ENCODE data around the gene ALCAM.

ALCAM gene

GRCh38 chr3:105375750-105376511 is 9.2 kb downstream of the ALCAM start:
- ATAC-seq: no peak
- TF ChIP-seq ISL1 (CRISPR knock-in tag; IDR thresholded peaks at IDR 0.05) (no peak), ZFP3 (CRISPR knock-in tag; IDR thresholded peaks at IDR 0.05) (no peak), ZFP30 (CRISPR knock-in tag; IDR thresholded peaks at IDR 0.05) (no peak), GLIS3 (CRISPR knock-in tag; IDR thresholded peaks at IDR 0.05) (no peak), ZC3H10 (CRISPR knock-in tag; IDR thresholded peaks at IDR 0.05) (no peak)

DNA sequence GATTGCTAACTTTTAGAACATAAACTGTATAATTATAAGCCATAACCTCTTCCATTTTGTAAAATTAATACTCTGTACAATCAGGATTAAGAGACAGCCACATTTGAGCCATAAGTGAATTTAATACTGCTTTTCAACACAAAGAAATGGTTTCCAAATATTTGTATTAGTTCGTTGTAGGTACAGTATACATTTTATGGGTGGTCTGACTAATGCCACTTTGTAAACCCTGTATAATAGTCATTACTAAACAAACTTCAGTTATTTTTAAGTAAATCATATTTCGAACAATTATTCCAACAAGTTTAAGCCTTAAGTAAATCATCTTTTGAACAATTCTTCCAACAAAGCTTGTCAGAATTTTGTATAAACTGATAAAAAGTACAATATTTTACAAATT is 11.0 kb downstream of the ALCAM start:
- TF ChIP-seq ZNF70 (CRISPR knock-in tag; IDR thresholded peaks at IDR 0.05) (no peak), RARB (CRISPR knock-in tag; IDR thresholded peaks at IDR 0.05) (no peak), GLIS3 (CRISPR knock-in tag; IDR thresholded peaks at IDR 0.05) (no peak), ARNTL (CRISPR knock-in tag; IDR thresholded peaks at IDR 0.05; ENCODE audit: borderline replicate concordance, low read depth) (no peak), CSDC2 (CRISPR knock-in tag; IDR thresholded peaks at IDR 0.05) (no peak), ISL1 (CRISPR knock-in tag; IDR thresholded peaks at IDR 0.05) (no peak), TCF4 (CRISPR knock-in tag; IDR thresholded peaks at IDR 0.05; ENCODE audit: borderline replicate concordance) (no peak)
- TF ChIP-seq, protein P1, sequence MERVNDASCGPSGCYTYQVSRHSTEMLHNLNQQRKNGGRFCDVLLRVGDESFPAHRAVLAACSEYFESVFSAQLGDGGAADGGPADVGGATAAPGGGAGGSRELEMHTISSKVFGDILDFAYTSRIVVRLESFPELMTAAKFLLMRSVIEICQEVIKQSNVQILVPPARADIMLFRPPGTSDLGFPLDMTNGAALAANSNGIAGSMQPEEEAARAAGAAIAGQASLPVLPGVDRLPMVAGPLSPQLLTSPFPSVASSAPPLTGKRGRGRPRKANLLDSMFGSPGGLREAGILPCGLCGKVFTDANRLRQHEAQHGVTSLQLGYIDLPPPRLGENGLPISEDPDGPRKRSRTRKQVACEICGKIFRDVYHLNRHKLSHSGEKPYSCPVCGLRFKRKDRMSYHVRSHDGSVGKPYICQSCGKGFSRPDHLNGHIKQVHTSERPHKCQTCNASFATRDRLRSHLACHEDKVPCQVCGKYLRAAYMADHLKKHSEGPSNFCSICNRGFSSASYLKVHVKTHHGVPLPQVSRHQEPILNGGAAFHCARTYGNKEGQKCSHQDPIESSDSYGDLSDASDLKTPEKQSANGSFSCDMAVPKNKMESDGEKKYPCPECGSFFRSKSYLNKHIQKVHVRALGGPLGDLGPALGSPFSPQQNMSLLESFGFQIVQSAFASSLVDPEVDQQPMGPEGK (CRISPR knock-in tag; IDR thresholded peaks at IDR 0.05; ENCODE audit: borderline replicate concordance): no peak
- ATAC-seq: no peak

GRCh38 chr3:105385179-105385578 is 18.5 kb downstream of the ALCAM start:
- TF ChIP-seq CREB5 (CRISPR knock-in tag; IDR thresholded peaks at IDR 0.05; ENCODE audit: low read depth) (no peak), CSDC2 (CRISPR knock-in tag; IDR thresholded peaks at IDR 0.05) (no peak), ISL1 (CRISPR knock-in tag; IDR thresholded peaks at IDR 0.05) (no peak), SNAI2 (CRISPR knock-in tag; IDR thresholded peaks at IDR 0.05) (no peak)
- ATAC-seq: no peak

- ATAC-seq: no peak; the same call in 2 of the 3 replicates
Measured at GRCh38 chr3:105385819-105386508, 19.3 kb downstream of the ALCAM start.

More at GRCh38 chr3:105385819-105386508, 19.3 kb downstream of the ALCAM start:
- TF ChIP-seq, protein P2, sequence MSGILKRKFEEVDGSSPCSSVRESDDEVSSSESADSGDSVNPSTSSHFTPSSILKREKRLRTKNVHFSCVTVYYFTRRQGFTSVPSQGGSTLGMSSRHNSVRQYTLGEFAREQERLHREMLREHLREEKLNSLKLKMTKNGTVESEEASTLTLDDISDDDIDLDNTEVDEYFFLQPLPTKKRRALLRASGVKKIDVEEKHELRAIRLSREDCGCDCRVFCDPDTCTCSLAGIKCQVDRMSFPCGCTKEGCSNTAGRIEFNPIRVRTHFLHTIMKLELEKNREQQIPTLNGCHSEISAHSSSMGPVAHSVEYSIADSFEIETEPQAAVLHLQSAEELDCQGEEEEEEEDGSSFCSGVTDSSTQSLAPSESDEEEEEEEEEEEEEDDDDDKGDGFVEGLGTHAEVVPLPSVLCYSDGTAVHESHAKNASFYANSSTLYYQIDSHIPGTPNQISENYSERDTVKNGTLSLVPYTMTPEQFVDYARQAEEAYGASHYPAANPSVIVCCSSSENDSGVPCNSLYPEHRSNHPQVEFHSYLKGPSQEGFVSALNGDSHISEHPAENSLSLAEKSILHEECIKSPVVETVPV (CRISPR knock-in tag; IDR thresholded peaks at IDR 0.05): no peak
- TF ChIP-seq CSDC2 (CRISPR knock-in tag; IDR thresholded peaks at IDR 0.05) (no peak), ZFP30 (CRISPR knock-in tag; IDR thresholded peaks at IDR 0.05) (no peak), SNAI2 (CRISPR knock-in tag; IDR thresholded peaks at IDR 0.05) (no peak), OSR1 (CRISPR knock-in tag; IDR thresholded peaks at IDR 0.05) (no peak), PPARA (CRISPR knock-in tag; IDR thresholded peaks at IDR 0.05; ENCODE audit: borderline replicate concordance) (no peak), RARB (CRISPR knock-in tag; IDR thresholded peaks at IDR 0.05) (no peak), TCF4 (CRISPR knock-in tag; IDR thresholded peaks at IDR 0.05; ENCODE audit: borderline replicate concordance) (no peak), ESRRG (CRISPR knock-in tag; IDR thresholded peaks at IDR 0.05) (no peak), ZNF8 (CRISPR knock-in tag; IDR thresholded peaks at IDR 0.05) (no peak), ARNTL (CRISPR knock-in tag; IDR thresholded peaks at IDR 0.05; ENCODE audit: borderline replicate concordance, low read depth) (no peak), TOX (CRISPR knock-in tag; IDR thresholded peaks at IDR 0.05; ENCODE audit: borderline replicate concordance) (no peak), POU6F1 (CRISPR knock-in tag; IDR thresholded peaks at IDR 0.05; ENCODE audit: borderline replicate concordance, low read depth) (no peak), GLIS3 (CRISPR knock-in tag; IDR thresholded peaks at IDR 0.05) (no peak)
- TF ChIP-seq, protein P3, sequence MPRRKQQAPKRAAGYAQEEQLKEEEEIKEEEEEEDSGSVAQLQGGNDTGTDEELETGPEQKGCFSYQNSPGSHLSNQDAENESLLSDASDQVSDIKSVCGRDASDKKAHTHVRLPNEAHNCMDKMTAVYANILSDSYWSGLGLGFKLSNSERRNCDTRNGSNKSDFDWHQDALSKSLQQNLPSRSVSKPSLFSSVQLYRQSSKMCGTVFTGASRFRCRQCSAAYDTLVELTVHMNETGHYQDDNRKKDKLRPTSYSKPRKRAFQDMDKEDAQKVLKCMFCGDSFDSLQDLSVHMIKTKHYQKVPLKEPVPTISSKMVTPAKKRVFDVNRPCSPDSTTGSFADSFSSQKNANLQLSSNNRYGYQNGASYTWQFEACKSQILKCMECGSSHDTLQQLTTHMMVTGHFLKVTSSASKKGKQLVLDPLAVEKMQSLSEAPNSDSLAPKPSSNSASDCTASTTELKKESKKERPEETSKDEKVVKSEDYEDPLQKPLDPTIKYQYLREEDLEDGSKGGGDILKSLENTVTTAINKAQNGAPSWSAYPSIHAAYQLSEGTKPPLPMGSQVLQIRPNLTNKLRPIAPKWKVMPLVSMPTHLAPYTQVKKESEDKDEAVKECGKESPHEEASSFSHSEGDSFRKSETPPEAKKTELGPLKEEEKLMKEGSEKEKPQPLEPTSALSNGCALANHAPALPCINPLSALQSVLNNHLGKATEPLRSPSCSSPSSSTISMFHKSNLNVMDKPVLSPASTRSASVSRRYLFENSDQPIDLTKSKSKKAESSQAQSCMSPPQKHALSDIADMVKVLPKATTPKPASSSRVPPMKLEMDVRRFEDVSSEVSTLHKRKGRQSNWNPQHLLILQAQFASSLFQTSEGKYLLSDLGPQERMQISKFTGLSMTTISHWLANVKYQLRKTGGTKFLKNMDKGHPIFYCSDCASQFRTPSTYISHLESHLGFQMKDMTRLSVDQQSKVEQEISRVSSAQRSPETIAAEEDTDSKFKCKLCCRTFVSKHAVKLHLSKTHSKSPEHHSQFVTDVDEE (CRISPR knock-in tag; IDR thresholded peaks at IDR 0.05): no peak
- TF ChIP-seq, protein P1 (CRISPR knock-in tag; IDR thresholded peaks at IDR 0.05; ENCODE audit: borderline replicate concordance): no peak

Measured in SK-N-SH treated with all-trans-retinoic acid at 6 μM for 48 hours (cell line).